Measurements from ENCODE around the gene PFN3.

The PFN3 gene

GRCh38 chr5:177437623-177438022 lies 37.2 kb upstream of the PFN3 start:
- DNase-seq: no peak

- DNase-seq: no peak
These were observed 35.5 kb upstream of the PFN3 start for GRCh38 chr5:177435847-177436536.

- no peak for DNase-seq
These were observed 34.7 kb upstream of the PFN3 start for GRCh38 chr5:177434942-177435738.

GRCh38 chr5:177434437-177434836 lies 34.0 kb upstream of the PFN3 start:
- no peak for DNase-seq

GRCh38 chr5:177433658-177434217 lies 33.3 kb upstream of the PFN3 start:
- DNase-seq: no peak

GRCh38 chr5:177432839-177433657 lies 32.6 kb upstream of the PFN3 start:
- DNase-seq: no peak

GRCh38 chr5:177432143-177432838 lies 31.8 kb upstream of the PFN3 start:
- no peak for DNase-seq

GRCh38 chr5:177431317-177432142 lies 31.1 kb upstream of the PFN3 start:
- peak; percentile 76 for DNase-seq

GRCh38 chr5:177430972-177431316 lies 30.5 kb upstream of the PFN3 start:
- DNase-seq: no peak

GRCh38 chr5:177430140-177430951 lies 29.9 kb upstream of the PFN3 start:
- no peak for DNase-seq

- DNase-seq: peak; percentile 93
These were observed 29.0 kb upstream of the PFN3 start for GRCh38 chr5:177429248-177430040.

GRCh38 chr5:177428574-177429217 lies 28.2 kb upstream of the PFN3 start:
- no peak for DNase-seq

GRCh38 chr5:177427919-177428573 lies 27.6 kb upstream of the PFN3 start:
- DNase-seq: peak; percentile 93

GRCh38 chr5:177427211-177427822 lies 26.9 kb upstream of the PFN3 start:
- DNase-seq: peak; percentile 84

GRCh38 chr5:177426566-177427210 lies 26.2 kb upstream of the PFN3 start, which contains the start of gene GRK6:
GRK6 (plus strand) TSS chr5:177426676; CDS start chr5:177426846, 170 bp downstream.
- peak; percentile 73 for DNase-seq

GRCh38 chr5:177425801-177426565 lies 25.5 kb upstream of the PFN3 start:
- DNase-seq: peak; percentile 100
